Left lung (tissue), 10 donors: ENCODE measurements around the gene TCERG1L. TPM values are rescaled to one million over a fixed set of nuclear protein-coding genes. Genes with fewer than 3 reads are reported as not detected.
A peak's percentile ranks its signal among the peaks of the same experiment; 100 is the strongest.

ENCODE experiments used
- ATAC-seq: fragments of 200-7000 bp; cut with Tn5 transposase; one replicate; pipeline ENCODE4 v1.9.1; 2020; ENCODE audit warnings: moderate library complexity
- DNase-seq, 4 donors: peaks; one replicate each; pipeline ENCODE4 v3.0.0-alpha.2; 2013 to 2020
- H3K27ac ChIP-seq, 2 donors: fragments of 200-600 bp; sonication (generic) in 1 of 2; one replicate each; pipeline versions ENCODE4 v1.5.0 to v1.8.0; 2020 to 2021
- H3K27me3 ChIP-seq, 2 donors: fragments of 200-600 bp; sonication (generic) in 1 of 2; one replicate each; pipeline versions ENCODE4 v1.5.0 to v1.8.0; 2020 to 2021
- H3K36me3 ChIP-seq, 2 donors: fragments of 200-600 bp; sonication (generic) in 1 of 2; one replicate each; pipeline versions ENCODE4 v1.5.0 to v1.8.0; 2020 to 2021
- H3K4me1 ChIP-seq, 2 donors: fragments of 200-600 bp; one replicate each; pipeline ENCODE4 v1.8.0; 2021
- H3K4me3 ChIP-seq, 2 donors: fragments of 200-600 bp; sonication (generic) in 1 of 2; one replicate each; pipeline versions ENCODE4 v1.5.0 to v1.8.0; 2020 to 2021; ENCODE audit warnings: mild to moderate bottlenecking in 1 of 2
- H3K9me3 ChIP-seq, 2 donors: fragments of 200-600 bp; sonication (generic) in 1 of 2; one replicate each; pipeline versions ENCODE4 v1.5.0 to v1.8.0; 2020 to 2021
- CTCF ChIP-seq, 2 donors: fragments of 200-600 bp; sonication (generic) in 1 of 2; IDR thresholded peaks; one replicate each; pipeline versions ENCODE4 v1.5.0 to v1.8.0; 2021; ENCODE audit warnings: antibody characterized with exemption in 2 of 2
- intact Hi-C, 2 donors: fragments of 100-400 bp; cut with DNase I; formaldehyde crosslinking; loops; one replicate each; pipeline versions ENCODE4 v1.11.2 to v1.14.2; 2022
- polyA plus RNA-seq, 6 donors: library from polyadenylated mRNA; unstranded; fragments of 120-200 nt; gene quantifications; one replicate each; pipeline ENCODE4 v1.2.1, GENCODE V29; 2013; ENCODE audit not compliant: insufficient read length in 6 of 6
- total RNA-seq, 2 donors: library from RNA; stranded (reverse); fragmentation: NEBNext Ultra II Directional; extraction: Animal tissue kit (Norgen Biotek cat#: 25700); gene quantifications; one replicate each; pipeline ENCODE4 v1.2.1, GENCODE V29; 2021
- donor health status: DM: no; HTN: yes; CAD: no.
- donor health status: DM: no; HTN: no; CAD: no.

TCERG1L gene
- total and polyA plus RNA-seq, 8 donors: 0.35 to 0.72 (median 0.48) TPM; not detected in 2

- no peak for TF ChIP-seq CTCF (IDR thresholded peaks at IDR 0.05)
- H3K27me3 ChIP-seq: peaks cover 0 to 12% of the 10 kb centered on the region in 2 donors
- H3K36me3 ChIP-seq: no peaks in the 10 kb centered on the region
- no peaks in the 10 kb centered on the region for H3K4me1 ChIP-seq
- no peak overlapping the region for H3K27ac ChIP-seq
- DNase-seq (peak in 1 of 4 donors; percentile 41), ATAC-seq (no peak)
- H3K9me3 ChIP-seq: no peaks in the 10 kb centered on the region
- H3K4me3 ChIP-seq: no peak overlapping the region
- intact Hi-C loops: no loop called here
These were observed 239.8 kb downstream of the TCERG1L start for GRCh38 chr10:131071721-131072120.

- ATAC-seq (no peak), DNase-seq (peak in 1 of 4 donors; percentile 63)
- Histone ChIP-seq H3K9me3 (no peaks in the 10 kb centered on the region), H3K4me1 (no peaks in the 10 kb centered on the region), H3K36me3 (no peaks in the 10 kb centered on the region), H3K27ac (no peak overlapping the region), H3K27me3 (peaks cover 0 to 15% of the 10 kb centered on the region in 2 donors), H3K4me3 (no peak overlapping the region)
- intact Hi-C loops: no loop called here
- no peak for TF ChIP-seq CTCF (IDR thresholded peaks at IDR 0.05)
These were observed 240.7 kb downstream of the TCERG1L start for GRCh38 chr10:131070856-131071255.

- peaks cover 0 to 15% of the 10 kb centered on the region in 2 donors for H3K27me3 ChIP-seq
- no peak for TF ChIP-seq CTCF (IDR thresholded peaks at IDR 0.05)
- DNase-seq (no peak), ATAC-seq (no peak)
- intact Hi-C loops: no loop called here
- H3K27ac ChIP-seq: no peak overlapping the region
- no peaks in the 10 kb centered on the region for H3K36me3 ChIP-seq
- no peak overlapping the region for H3K4me3 ChIP-seq
- H3K4me1 ChIP-seq: no peaks in the 10 kb centered on the region
- H3K9me3 ChIP-seq: no peaks in the 10 kb centered on the region
These were observed 242.8 kb downstream of the TCERG1L start for GRCh38 chr10:131068760-131069159.

- no peak for TF ChIP-seq CTCF (IDR thresholded peaks at IDR 0.05)
- DNase-seq (peak in 1 of 4 donors; percentile 40), ATAC-seq (no peak)
- peaks cover 0 to 15% of the 10 kb centered on the region in 2 donors for H3K27me3 ChIP-seq
- H3K4me1 ChIP-seq: no peaks in the 10 kb centered on the region
- H3K27ac ChIP-seq: no peak overlapping the region
- H3K9me3 ChIP-seq: no peaks in the 10 kb centered on the region
- no peak overlapping the region for H3K4me3 ChIP-seq
- intact Hi-C loops: no loop called here
- no peaks in the 10 kb centered on the region for H3K36me3 ChIP-seq
These were observed 243.2 kb downstream of the TCERG1L start for GRCh38 chr10:131068311-131068710.

- Histone ChIP-seq H3K27ac (no peak overlapping the region), H3K36me3 (no peaks in the 10 kb centered on the region), H3K4me1 (no peaks in the 10 kb centered on the region), H3K27me3 (peaks cover 0 to 15% of the 10 kb centered on the region in 2 donors), H3K9me3 (no peaks in the 10 kb centered on the region), H3K4me3 (no peak overlapping the region)
- no peak for ATAC-seq
- intact Hi-C loops: no loop called here
- no peak for TF ChIP-seq CTCF (IDR thresholded peaks at IDR 0.05)
- no peak for DNase-seq
These were observed 243.8 kb downstream of the TCERG1L start for GRCh38 chr10:131067690-131068089.
